Right renal pelvis (tissue), 4 donors: Measurements from ENCODE around the gene MYO3B. TPM values are rescaled to one million over a fixed set of nuclear protein-coding genes. Genes with fewer than 3 reads are reported as not detected.
A peak's percentile ranks its signal among the peaks of the same experiment; 100 is the strongest.

Experiments used
- DNase-seq, 4 donors: peaks; one replicate each; pipeline ENCODE4 v3.0.0-alpha.2; 2013; ENCODE audit warnings: low read depth in 4 of 4, low spot score in 3 of 4, missing footprints in 1 of 4
- polyA plus RNA-seq, 4 donors: library from polyadenylated mRNA; unstranded; fragments of 120-200 nt; gene quantifications; one replicate each; pipeline ENCODE4 v1.2.1, GENCODE V29; 2013; ENCODE audit not compliant: insufficient read length in 4 of 4

The MYO3B gene
- polyA plus RNA-seq, 4 donors, result 7.7 to 9.5 (median 8.4) TPM

DNA sequence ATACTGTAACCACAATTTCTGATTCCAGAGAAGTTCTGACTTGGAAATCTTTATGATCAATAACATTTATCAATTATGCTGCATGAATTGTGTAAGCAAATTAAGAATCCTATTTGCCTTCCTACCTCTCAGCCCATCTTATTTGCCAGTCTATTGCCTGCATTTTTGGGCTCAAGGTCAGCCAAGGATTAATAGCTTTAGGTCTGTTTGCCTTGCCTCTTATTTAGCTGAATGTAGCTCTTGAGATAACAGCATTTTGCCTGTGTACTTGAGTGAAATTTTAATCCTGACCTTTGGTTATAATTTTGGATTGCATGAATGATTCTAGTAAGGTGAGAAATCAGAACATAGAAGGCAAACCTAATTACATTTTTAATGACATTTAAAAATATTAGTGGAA is 51.2 kb downstream of the MYO3B start:
- no peak for DNase-seq

DNA sequence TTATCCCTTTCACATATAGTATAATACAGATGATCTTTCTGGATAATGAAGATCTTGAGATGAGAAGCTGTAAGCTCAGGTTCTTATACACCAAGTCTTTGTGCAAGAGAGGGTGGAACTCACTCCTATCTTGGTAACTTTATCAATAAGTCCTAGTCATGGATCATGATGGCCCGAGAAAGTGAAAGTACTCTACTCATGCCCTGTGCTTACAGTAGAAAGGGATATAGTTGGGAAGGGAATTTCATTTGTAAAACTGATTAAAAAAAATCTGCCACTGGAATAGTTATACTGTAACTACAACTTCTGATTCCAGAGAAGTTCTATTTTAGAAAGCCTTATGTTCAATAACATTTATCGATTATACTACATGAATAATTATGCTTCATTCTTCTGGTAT is 51.8 kb downstream of the MYO3B start:
- DNase-seq, result no peak

GRCh38 chr2:170235860-170236679 is 58.1 kb downstream of the MYO3B start:
- peak; percentile 18 to 29 (median 21) for DNase-seq

DNA sequence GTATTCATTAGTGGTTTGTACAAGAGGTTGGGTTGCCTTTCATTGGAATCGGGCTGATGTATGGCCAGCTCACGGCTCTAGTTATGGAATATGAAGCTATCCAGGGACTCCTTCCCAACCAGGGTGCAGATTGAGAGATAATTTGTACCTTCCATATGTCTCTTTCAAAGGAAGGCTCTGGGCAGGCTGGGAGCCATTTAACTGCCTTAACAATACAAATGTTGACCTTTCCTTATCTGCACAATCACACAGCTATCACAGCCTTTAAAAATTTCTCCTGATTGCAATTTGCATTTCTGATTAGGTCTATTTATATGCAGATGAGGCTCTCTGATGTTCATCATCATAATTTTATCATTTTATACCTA is 58.7 kb downstream of the MYO3B start:
- DNase-seq, result no peak

GRCh38 chr2:170237572-170238120 is 59.7 kb downstream of the MYO3B start:
- DNase-seq, result no peak

DNA sequence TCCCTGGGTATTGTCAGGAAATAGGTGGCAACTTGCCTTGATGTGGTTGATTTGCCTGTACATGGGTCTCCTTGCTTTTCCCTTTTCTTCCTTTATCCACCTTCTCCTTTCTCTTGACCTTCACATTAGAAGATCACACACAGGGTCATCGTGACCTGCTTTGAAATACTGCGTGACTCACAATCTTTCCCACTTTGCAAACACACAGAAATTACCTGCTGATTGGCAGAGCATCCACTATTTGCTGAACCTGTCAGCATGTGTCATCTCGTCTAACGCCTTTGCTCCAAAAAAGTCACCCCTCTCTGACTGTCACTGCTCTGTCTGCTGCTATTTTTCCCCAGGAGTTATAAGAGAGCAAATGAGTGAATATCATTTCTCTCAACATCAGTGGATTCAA is 60.8 kb downstream of the MYO3B start:
- no peak for DNase-seq

DNA sequence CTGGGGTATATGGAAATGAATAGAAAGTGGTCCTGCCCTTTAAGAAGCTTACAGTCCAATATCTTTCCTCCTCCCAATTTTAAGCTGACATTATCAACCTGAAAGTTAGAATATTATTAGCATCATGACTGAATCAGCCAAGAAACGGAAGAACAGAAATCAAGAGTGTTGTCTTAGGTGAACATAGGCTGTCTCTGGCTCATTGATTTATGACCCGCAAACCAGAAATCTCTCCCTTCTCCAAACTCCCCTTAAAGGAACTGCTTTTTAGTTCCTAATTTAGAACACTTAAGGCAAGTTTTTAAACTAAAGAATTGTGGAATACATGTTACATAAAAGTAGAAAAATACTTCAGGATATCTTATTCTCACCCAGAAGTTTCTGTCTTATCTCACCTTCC is 62.7 kb downstream of the MYO3B start:
- no peak for DNase-seq

DNA sequence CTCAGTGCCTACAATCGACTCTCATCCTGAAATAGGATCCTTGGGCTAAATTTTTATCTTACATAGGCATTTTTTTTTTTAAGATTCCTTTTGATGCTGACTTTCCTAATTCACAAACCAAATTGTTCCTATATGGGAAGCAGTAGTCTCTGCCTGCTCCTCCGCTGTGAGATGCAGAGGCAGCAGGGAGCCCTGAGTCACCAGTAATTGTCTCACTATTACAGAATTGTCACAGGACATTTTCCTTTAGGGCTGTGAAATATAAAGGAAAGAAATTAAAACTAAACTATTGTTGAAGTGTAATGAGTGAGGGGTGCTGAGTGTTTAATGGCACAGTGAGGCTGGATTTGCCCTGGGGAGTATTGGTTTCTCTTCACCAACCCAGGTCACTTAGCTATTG is 63.8 kb downstream of the MYO3B start:
- no peak for DNase-seq

DNA sequence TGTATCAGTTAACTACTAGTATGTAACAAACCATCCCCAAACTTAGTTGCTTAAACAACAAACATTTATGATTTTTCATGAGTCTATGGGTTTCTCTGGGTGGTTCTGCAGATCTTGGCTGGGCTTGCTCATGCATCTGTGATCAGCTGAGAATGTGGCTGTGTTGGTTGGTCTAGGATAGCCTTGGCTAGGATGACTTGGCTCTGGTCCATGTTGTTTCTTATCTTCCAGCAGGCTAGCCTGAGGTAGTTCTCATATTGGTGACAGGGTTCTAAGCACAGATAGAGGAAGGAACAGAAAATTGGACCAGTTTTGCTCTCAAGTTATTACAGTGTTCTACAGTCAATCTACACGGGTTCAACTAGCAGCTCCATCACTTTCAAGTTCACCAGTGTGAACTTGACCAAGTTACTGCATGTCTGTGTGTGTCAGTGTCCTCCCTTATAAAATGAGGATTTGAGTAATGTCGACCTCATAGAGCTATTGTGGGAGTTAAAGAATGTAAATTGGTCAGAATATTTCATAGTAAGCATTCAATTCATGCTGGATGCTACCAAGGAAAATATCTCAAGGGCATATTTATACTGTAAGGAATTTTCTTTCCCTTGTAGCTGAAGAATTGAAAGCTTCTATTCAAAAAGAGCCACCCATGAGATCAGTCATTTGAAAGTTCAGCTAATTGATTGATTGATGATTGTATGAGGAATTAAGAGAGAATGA is 65.3 kb downstream of the MYO3B start:
- no peak for DNase-seq

DNA sequence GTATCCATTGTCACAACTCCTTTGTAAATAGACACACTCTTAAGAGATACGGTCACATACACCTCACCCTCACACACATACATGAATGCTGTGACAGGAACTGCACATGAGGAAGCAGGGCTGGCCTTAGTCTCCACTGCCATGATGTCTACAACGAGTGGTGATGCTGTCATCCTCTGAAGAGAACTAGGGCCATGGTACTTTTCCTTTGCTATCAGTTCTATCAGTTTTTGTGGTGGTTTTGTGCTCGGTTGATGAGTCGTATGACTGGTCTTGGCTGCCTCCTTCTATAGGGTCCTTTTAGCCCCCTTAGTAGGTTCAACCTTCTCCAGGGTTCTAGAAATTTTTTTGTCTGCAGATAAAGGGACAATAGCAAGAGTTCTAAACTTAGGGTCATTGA is 66.0 kb downstream of the MYO3B start:
- no peak for DNase-seq

DNA sequence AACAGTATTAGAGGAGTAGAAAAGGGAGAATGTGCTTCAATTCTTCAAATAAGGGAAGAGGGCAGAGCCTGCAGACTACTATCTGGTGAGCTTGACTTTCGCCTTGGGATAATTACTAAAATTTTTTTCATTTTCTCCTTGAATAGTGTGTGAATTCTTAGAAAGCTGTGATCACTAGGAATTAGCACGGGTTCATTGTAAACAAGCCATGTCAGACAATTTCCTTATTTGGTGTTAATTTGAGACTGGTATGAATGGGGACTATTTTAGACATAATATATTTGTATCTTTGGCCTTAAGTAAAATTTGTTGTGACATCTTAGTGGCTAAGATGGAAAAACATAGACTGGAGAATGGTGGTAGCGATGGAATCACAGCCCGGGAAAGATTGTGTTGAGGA is 66.6 kb downstream of the MYO3B start:
- no peak for DNase-seq

DNA sequence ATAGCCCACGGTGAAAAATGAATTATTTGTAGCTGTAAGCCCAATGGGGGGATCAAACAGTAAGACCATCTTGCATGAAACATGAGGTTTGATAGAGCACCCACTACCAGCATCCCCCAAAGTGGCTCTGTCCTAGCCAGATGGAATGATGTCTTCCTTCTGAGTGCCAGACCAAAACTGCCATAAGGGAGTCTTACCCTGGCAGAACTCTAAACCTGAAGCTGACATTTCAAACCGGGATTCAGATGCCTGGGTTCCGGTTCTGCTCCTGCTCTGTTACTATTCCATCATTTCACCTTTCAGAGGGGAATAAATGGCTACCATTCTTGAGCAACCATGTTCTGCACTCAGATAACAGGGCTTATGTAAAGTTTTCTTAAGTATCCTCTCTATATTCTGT is 67.4 kb downstream of the MYO3B start:
- DNase-seq, result no peak

GRCh38 chr2:170247333-170247732 is 69.4 kb downstream of the MYO3B start:
- no peak for DNase-seq

DNA sequence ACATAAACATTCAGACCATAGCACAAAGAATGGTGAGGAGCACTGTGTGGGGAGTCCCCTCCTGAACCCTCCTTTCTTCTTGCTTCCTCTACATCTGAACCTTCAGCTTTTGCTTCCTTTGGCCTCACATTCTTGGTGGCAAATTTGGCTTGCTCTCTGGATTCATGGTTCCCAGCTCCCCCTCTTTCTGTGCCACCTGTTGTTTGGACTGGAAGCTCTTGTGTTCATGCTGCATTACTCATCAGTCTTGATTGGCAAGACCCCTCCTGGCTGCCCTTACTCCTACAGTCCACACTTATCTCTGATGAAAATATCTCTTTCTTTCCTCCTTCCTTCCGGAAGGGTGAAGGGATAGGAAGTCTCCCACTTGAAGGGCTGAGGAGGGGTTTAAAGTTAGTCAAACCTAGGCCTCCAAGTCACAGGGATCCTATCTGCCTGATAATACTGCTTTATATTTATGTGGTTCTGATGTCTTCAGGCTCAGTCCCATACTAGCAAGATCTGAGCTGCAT is 70.0 kb downstream of the MYO3B start:
- no peak for DNase-seq

DNA sequence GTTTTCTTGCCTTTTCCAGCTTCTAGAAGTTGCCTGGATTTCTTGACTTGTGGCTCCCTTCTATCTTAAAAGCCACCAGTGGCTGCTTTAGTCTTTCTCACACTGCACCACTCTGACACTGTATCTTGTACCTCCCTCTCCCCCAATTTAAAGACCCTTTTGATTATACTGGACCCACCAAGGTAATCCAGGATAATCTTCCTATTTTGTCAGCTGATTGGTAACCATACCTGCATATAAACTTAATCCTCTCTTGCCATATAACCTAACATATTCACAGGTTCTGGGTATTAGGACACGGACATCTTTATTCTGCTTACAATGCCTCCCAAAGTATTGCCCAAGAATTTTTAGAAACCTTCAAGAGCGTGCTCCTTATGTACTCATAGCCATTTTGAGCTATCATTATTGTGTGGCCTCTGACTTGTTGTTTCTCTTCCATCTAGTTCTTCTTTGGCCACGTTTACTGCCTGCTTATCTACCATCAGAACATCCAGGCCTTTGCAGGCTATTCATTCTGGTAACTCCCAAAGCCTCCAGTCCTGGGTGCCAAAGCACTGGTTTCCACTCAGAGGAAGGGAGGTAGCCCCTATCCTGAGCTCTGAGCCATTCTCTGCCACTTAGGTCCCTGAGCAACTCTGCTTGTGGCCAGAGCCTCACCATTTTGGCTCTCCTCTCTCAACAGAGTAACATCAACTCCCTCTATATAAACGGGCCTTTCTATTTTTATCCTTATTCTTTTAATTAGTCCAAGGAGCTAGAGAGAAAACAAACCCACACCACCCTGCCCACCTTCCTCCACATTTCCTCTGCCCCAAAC is 70.8 kb downstream of the MYO3B start:
- no peak for DNase-seq

GRCh38 chr2:170249761-170250160 is 71.8 kb downstream of the MYO3B start:
- DNase-seq, result no peak

DNA sequence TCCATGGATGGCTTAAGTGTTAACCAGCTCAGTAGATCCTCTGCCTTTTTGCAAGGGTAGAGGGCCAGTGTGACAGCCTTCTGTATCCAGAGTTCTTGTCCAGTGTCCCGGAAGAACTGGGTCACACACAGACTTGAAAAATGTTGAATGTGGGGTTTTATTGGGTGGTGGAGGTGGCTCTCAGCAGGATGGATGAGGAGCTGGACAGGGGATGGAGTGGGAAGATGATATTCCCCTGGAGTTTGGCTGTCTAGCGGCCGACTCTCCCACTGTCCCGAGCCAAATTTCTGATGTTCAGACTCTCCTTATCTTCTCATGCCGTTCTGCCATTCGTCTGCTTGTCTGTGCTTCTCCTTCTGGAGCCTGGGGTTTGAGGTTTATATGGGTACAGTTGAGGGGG is 72.6 kb downstream of the MYO3B start:
- no peak for DNase-seq

DNA sequence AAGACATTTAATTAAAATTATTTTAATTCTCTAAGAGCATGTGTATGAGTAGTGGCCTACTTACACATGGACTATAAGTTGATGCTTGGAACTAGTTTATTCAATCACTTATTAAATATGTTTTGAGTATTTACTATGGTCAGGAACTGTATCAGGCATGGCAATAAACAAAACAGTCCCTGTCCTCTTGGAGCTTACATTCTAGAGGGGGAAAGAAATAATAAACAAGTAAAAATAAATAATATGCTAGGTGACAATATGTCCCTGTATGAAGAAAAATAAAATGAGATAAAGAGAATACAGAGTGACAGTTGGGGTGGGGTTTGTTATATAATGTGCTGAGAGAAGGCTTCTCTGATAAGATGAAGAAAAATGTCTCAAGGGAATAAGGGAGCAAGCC is 74.5 kb downstream of the MYO3B start:
- DNase-seq, result no peak

- DNase-seq, result no peak
Observed at GRCh38 chr2:170253721-170254230, 75.8 kb downstream of the MYO3B start.

DNA sequence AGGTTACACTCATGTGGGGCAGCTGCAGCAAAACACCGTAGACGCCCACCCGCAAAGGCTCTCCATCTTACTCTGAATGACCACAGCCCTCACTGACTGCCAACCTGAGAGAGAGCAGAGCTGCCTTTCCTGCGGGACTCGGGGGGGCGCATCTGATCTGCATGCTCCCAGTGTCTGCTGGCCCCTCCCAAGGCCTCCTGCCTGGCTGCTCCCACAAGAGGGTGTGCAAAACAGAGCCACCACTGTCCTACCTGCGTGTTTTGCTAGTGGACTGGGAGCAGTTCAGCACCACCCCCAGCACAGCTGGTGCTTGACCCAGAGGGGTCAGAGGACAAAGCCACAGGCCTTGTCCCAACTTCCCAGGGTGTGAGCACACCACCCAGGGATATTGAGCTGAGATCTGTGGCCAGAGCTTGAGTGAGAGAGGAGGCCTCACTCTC is 76.4 kb downstream of the MYO3B start:
- no peak for DNase-seq

GRCh38 chr2:170255137-170255536 is 77.2 kb downstream of the MYO3B start:
- DNase-seq, result no peak
